ENCODE measurements around the gene THOC5.
"Not testable (repeated sequence)": the region's sequence is repeated elsewhere in the genome, so short reads cannot be mapped to it uniquely, and the experiment has no call there.

Gene THOC5

GRCh38 chr22:29563652-29564460, 10.3 kb upstream of the THOC5 start:
- no peak for DNase-seq (ENCODE audit: low read depth)

- DNase-seq (ENCODE audit: low read depth) = no peak
Measured at GRCh38 chr22:29559853-29560252, 6.3 kb upstream of the THOC5 start.

GRCh38 chr22:29559030-29559429, 5.5 kb upstream of the THOC5 start:
- DNase-seq (ENCODE audit: low read depth) = no peak

- DNase-seq (ENCODE audit: low read depth) = no peak
Measured at GRCh38 chr22:29555065-29555644, 1.6 kb upstream of the THOC5 start.

GRCh38 chr22:29552357-29552756, 1.2 kb downstream of the THOC5 start:
- not testable (repeated sequence) for DNase-seq (ENCODE audit: low read depth)

- DNase-seq (ENCODE audit: low read depth) = no peak
Measured at GRCh38 chr22:29550005-29550404, 3.6 kb downstream of the THOC5 start.

GRCh38 chr22:29545045-29545444, 8.5 kb downstream of the THOC5 start:
- not testable (repeated sequence) for DNase-seq (ENCODE audit: low read depth)

GRCh38 chr22:29541845-29542244, 11.7 kb downstream of the THOC5 start:
- DNase-seq (ENCODE audit: low read depth) = no peak

- no peak for DNase-seq (ENCODE audit: low read depth)
Measured at GRCh38 chr22:29539105-29539504, 14.5 kb downstream of the THOC5 start.

GRCh38 chr22:29536411-29536810, 17.1 kb downstream of the THOC5 start:
- no peak for DNase-seq (ENCODE audit: low read depth)

GRCh38 chr22:29531419-29531818, 22.1 kb downstream of the THOC5 start:
- DNase-seq (ENCODE audit: low read depth) = no peak

- no peak for DNase-seq (ENCODE audit: low read depth)
Measured at GRCh38 chr22:29530716-29531115, 22.8 kb downstream of the THOC5 start.

- no peak for DNase-seq (ENCODE audit: low read depth)
Measured at GRCh38 chr22:29528144-29528543, 25.4 kb downstream of the THOC5 start.

- no peak for DNase-seq (ENCODE audit: low read depth)
Measured at GRCh38 chr22:29524442-29525191, 28.9 kb downstream of the THOC5 start.

- DNase-seq (ENCODE audit: low read depth) = no peak
Measured at GRCh38 chr22:29523761-29524160, 29.8 kb downstream of the THOC5 start.

- no peak for DNase-seq (ENCODE audit: low read depth)
Measured at GRCh38 chr22:29521526-29521925, 32.0 kb downstream of the THOC5 start.

GRCh38 chr22:29520851-29521250, 32.7 kb downstream of the THOC5 start:
- no peak for DNase-seq (ENCODE audit: low read depth)

GRCh38 chr22:29519996-29520395, 33.6 kb downstream of the THOC5 start:
- DNase-seq (ENCODE audit: low read depth) = no peak

- no peak for DNase-seq (ENCODE audit: low read depth)
Measured at GRCh38 chr22:29518427-29518826, 35.1 kb downstream of the THOC5 start.

GRCh38 chr22:29517215-29517908, 36.2 kb downstream of the THOC5 start:
- DNase-seq (ENCODE audit: low read depth) = no peak

GRCh38 chr22:29512031-29512430, 41.5 kb downstream of the THOC5 start:
- DNase-seq (ENCODE audit: low read depth) = no peak

- no peak for DNase-seq (ENCODE audit: low read depth)
Measured at GRCh38 chr22:29511126-29511862, 42.3 kb downstream of the THOC5 start.

Data from stimulated activated CD4-positive, alpha-beta T cell treated with anti-CD3 and anti-CD28 coated beads, Interleukin-2, amount 100 ng/mL, for 4 hours (primary cell).